ENCODE data around the gene IKZF5. TPM values are rescaled to one million over a fixed set of nuclear protein-coding genes. Genes with fewer than 3 reads are reported as not detected.

Gene IKZF5
- total RNA-seq: 10 to 100 TPM in 2 of 4 donors, 1 to 10 TPM in 2; 5.3 to 15.4 (median 10.2) TPM

GRCh38 chr10:123008355-123009104, at the start of gene IKZF5, which contains the start of gene ACADSB:
IKZF5 (minus strand) TSS chr10:123008795; CDS start chr10:122998625, 10,170 bp downstream.
ACADSB (plus strand) TSS chr10:123009006; CDS start chr10:123009030, 24 bp downstream.
- DNase-seq (ENCODE audit: low spot score) (peak; percentile 94), ATAC-seq (ENCODE audit: low FRiP score) (peak; percentile 97)
- no peak for TF ChIP-seq CTCF (IDR thresholded peaks at IDR 0.05)

- TF ChIP-seq CTCF (IDR thresholded peaks at IDR 0.05): no peak
- ATAC-seq (ENCODE audit: low FRiP score): no peak
- no peak for DNase-seq (ENCODE audit: low spot score)
Measured at GRCh38 chr10:123057968-123058367, 49.4 kb upstream of the IKZF5 start.

- no peak for ATAC-seq (ENCODE audit: low FRiP score)
- no peak for TF ChIP-seq CTCF (IDR thresholded peaks at IDR 0.05)
- DNase-seq (ENCODE audit: low spot score): no peak
Measured at GRCh38 chr10:123045961-123046731, 37.6 kb upstream of the IKZF5 start.

- ATAC-seq (ENCODE audit: low FRiP score) (no peak), DNase-seq (ENCODE audit: low spot score) (no peak)
- no peak for TF ChIP-seq CTCF (IDR thresholded peaks at IDR 0.05)
Measured at GRCh38 chr10:123044391-123044790, 35.8 kb upstream of the IKZF5 start.

- DNase-seq (ENCODE audit: low spot score): no peak
- no peak for TF ChIP-seq CTCF (IDR thresholded peaks at IDR 0.05)
- no peak for ATAC-seq (ENCODE audit: low FRiP score)
Measured at GRCh38 chr10:123043409-123043925, 34.9 kb upstream of the IKZF5 start.

GRCh38 chr10:123042708-123043408, 34.3 kb upstream of the IKZF5 start:
- DNase-seq (ENCODE audit: low spot score) (no peak), ATAC-seq (ENCODE audit: low FRiP score) (no peak)
- no peak for TF ChIP-seq CTCF (IDR thresholded peaks at IDR 0.05)

Measured in omental fat pad (tissue), 4 donors.